BJ (cell line): ENCODE data around the gene THAP7. TPM values are rescaled to one million over a fixed set of nuclear protein-coding genes. Genes with fewer than 3 reads are reported as not detected.
"Not testable (repeated sequence)": the region's sequence is repeated elsewhere in the genome, so short reads cannot be mapped to it uniquely, and the experiment has no call there.

Experiments
- CTCF ChIA-PET: fragments of 350-600 bp; formaldehyde crosslinking; extraction: SDS; loops from one replicate; lab custom pipeline; 2021; ENCODE audit warnings: antibody characterized with exemption, inconsistent platforms; lab: Yijun Ruan, JAX
- POLR2A ChIA-PET: fragments of 300-600 bp; sonication (Branson Sonifier 250); formaldehyde crosslinking; extraction: SDS; loops from one replicate; lab custom pipeline; 2021; ENCODE audit warnings: antibody characterized with exemption; lab: Charles Lee
- DNase-seq: peaks from one replicate; pipeline ENCODE4 v3.0.0-alpha.2; 2011; ENCODE audit warnings: low read depth
- H3K27me3 ChIP-seq: 2 replicates; pipeline ENCODE4 v1.6.0; 2011; ENCODE audit warnings: low read length; ENCODE audit not compliant: control insufficient read depth, insufficient read depth
- H3K36me3 ChIP-seq: 2 replicates; pipeline ENCODE4 v1.5.1; 2011; ENCODE audit warnings: low read length; ENCODE audit not compliant: control insufficient read depth, insufficient read depth
- H3K4me3 ChIP-seq: 2 replicates; pipeline ENCODE4 v1.5.1; 2011; ENCODE audit warnings: low read depth, mild to moderate bottlenecking, control low read depth, low read length
- CTCF ChIP-seq: IDR thresholded peaks from 2 replicates; pipeline ENCODE4 v1.5.1; 2011; ENCODE audit warnings: low read depth, mild to moderate bottlenecking, control low read depth, inconsistent platforms, low read length, moderate library complexity; ENCODE audit not compliant: insufficient read depth
- polyA plus RNA-seq: library from polyadenylated mRNA; depleted of rRNA; stranded (reverse); fragments of >200 nt; gene quantifications from 2 replicates; pipeline ENCODE4 v1.2.3, GENCODE V29; 2011

The THAP7 gene
- polyA plus RNA-seq, 1 experiment = 24.4 TPM

GRCh38 chr22:21042978-21043859 is 41.3 kb upstream of the THAP7 start:
- no peak for TF ChIP-seq CTCF
- ChIA-PET CTCF (interaction anchor here (0.7 to 1.4 kb wide), 2 partner anchors 11 to 59 kb away, joined by 3 to 4 read pairs; partner anchors contain the start of gene SLC7A4), POLR2A (no interaction called here)
- no peak for DNase-seq
- Histone ChIP-seq H3K4me3 (no peak overlapping the region), H3K27me3 (no peaks in the 10 kb centered on the region), H3K36me3 (no peaks in the 10 kb centered on the region)

- H3K27me3 ChIP-seq = no peaks in the 10 kb centered on the region
- H3K36me3 ChIP-seq = no peaks in the 10 kb centered on the region
- no peak for TF ChIP-seq CTCF
- ChIA-PET POLR2A (no interaction called here), CTCF (interaction anchor here (1.2 kb wide), 1 partner anchor 61 kb away, joined by 6 read pairs; no protein-coding TSS in a partner anchor)
- no peak for DNase-seq
- H3K4me3 ChIP-seq = no peak overlapping the region
Observed at GRCh38 chr22:21041937-21042336, 40.0 kb upstream of the THAP7 start.

- H3K27me3 ChIP-seq, POLR2A ChIA-PET, H3K36me3 ChIP-seq, H3K4me3 ChIP-seq, DNase-seq, CTCF ChIA-PET: not testable (repeated sequence)
Observed at GRCh38 chr22:21039158-21039557, 37.2 kb upstream of the THAP7 start.

GRCh38 chr22:21038405-21038804 is 36.5 kb upstream of the THAP7 start:
- no peak for TF ChIP-seq CTCF
- Histone ChIP-seq H3K27me3 (no peaks in the 10 kb centered on the region), H3K36me3 (no peaks in the 10 kb centered on the region), H3K4me3 (no peak overlapping the region)
- ChIA-PET POLR2A (no interaction called here), CTCF (interaction anchor here (0.9 to 1.4 kb wide), 3 partner anchors 32 to 64 kb away, joined by 3 to 5 read pairs (median 3); no protein-coding TSS in a partner anchor)
- no peak for DNase-seq

GRCh38 chr22:21034989-21035388 is 33.1 kb upstream of the THAP7 start:
- Histone ChIP-seq H3K4me3 (no peak overlapping the region), H3K36me3 (no peaks in the 10 kb centered on the region), H3K27me3 (peaks cover 4% of the 10 kb centered on the region; the same call in 1 of the 2 replicates)
- ChIA-PET POLR2A (interaction anchor here (0.7 kb wide), 1 partner anchor 52 kb away, joined by 3 read pairs; no protein-coding TSS in a partner anchor), CTCF (no interaction called here)
- no peak for TF ChIP-seq CTCF
- DNase-seq = no peak
